Body of pancreas (tissue), 4 donors: Measurements from ENCODE around the gene SH2D3A. TPM values are rescaled to one million over a fixed set of nuclear protein-coding genes. Genes with fewer than 3 reads are reported as not detected.
"Not testable (repeated sequence)": the region's sequence is repeated elsewhere in the genome, so short reads cannot be mapped to it uniquely, and the experiment has no call there.

ENCODE experiments used
- ATAC-seq: fragments of 150-250 bp; one replicate; pipeline ENCODE4 v1.9.1; 2016
- DNase-seq, 4 donors: peaks; one replicate each; pipeline ENCODE4 v3.0.0-alpha.2; 2019
- H3K27ac ChIP-seq, 4 donors: fragments of 200-600 bp; sonication (generic); 1 replicate in 3 of 4; 2 replicates in 1 of 4; pipeline versions ENCODE4 v1.5.1 to v1.6.1; 2016 to 2019; ENCODE audit warnings: mild to moderate bottlenecking in 1 of 4, mixed read lengths in 1 of 4, moderate library complexity in 1 of 4
- H3K27me3 ChIP-seq, 2 donors: fragments of 200-600 bp; sonication (generic); one replicate each; pipeline ENCODE4 v1.6.0; 2016; ENCODE audit warnings: mild to moderate bottlenecking in 1 of 2
- H3K36me3 ChIP-seq, 2 donors: fragments of 200-600 bp; sonication (generic); replicated peaks in 1 of 2; 2 replicates each; pipeline ENCODE4 v1.5.1; 2016; ENCODE audit warnings: low read depth in 2 of 2; ENCODE audit not compliant: insufficient read depth in 1 of 2
- H3K4me1 ChIP-seq: fragments of 200-600 bp; sonication (generic); one replicate; pipeline ENCODE4 v1.6.0; 2016
- H3K4me3 ChIP-seq, 2 donors: fragments of 200-600 bp; sonication (generic); 1 replicate in 1 of 2; 2 replicates in 1 of 2; pipeline ENCODE4 v1.5.1; 2016 to 2019
- H3K9me3 ChIP-seq, 3 donors: fragments of 200-600 bp; sonication (generic); 1 replicate in 2 of 3; 2 replicates in 1 of 3; pipeline ENCODE4 v1.5.1; 2016
- CTCF ChIP-seq, 7 experiments: fragments of 450-650 bp in 4 of 7; fragments of 200-600 bp in 3 of 7; sonication (generic) in 3 of 7; IDR thresholded peaks; one replicate each; pipeline ENCODE4 v1.5.1; 2016 to 2019; ENCODE audit warnings: antibody characterized with exemption in 7 of 7
- POLR2A ChIP-seq, 3 donors: fragments of 450-650 bp; IDR thresholded peaks; one replicate each; pipeline ENCODE4 v1.6.1; 2016; ENCODE audit warnings: antibody characterized with exemption in 3 of 3, mild to moderate bottlenecking in 2 of 3
- WGBS, 2 donors: methylation state at CpG; one replicate each; pipeline ENCODE4 v1.1.5; 2017; 5-methylcytosine and 5-hydroxymethylcytosine counted together
- intact Hi-C: fragments of 100-400 bp; cut with DNase I; formaldehyde crosslinking; loops from one replicate; pipeline ENCODE4 v1.15.1; 2023
- total RNA-seq, 2 donors: library from RNA; depleted of rRNA; stranded (reverse); fragments of >200 nt; gene quantifications; one replicate each; pipeline ENCODE4 v1.1.0, GENCODE V29; 2016

SH2D3A gene
- total RNA-seq, 2 donors from 2014 or later, result 18.4 to 60.0 TPM

GRCh38 chr19:6779206-6779605 is 12.0 kb upstream of the SH2D3A start:
- no peak overlapping the region for H3K27ac ChIP-seq
- no peak for DNase-seq
- TF ChIP-seq POLR2A (IDR thresholded peaks at IDR 0.05) (no peak), CTCF (IDR thresholded peaks at IDR 0.05) (no peak)
- H3K27me3 ChIP-seq, result no peaks in the 10 kb centered on the region
- no peaks in the 10 kb centered on the region for H3K9me3 ChIP-seq
- H3K4me3 ChIP-seq, result no peak overlapping the region
- ATAC-seq, result no peak
- 53 to 76% methylated on average over 3 to 4 of the region's 4 CpGs for WGBS, 2 donors
- H3K4me1 ChIP-seq, result no peaks in the 10 kb centered on the region
- no peaks in the 10 kb centered on the region for H3K36me3 ChIP-seq
- intact Hi-C loops, result loop anchor here (10.0 kb wide), 1 partner anchor 86 kb away; no protein-coding TSS in a partner anchor

- DNase-seq, result no peak
- intact Hi-C loops, result loop anchor here (10.0 kb wide), 1 partner anchor 86 kb away; no protein-coding TSS in a partner anchor
- no peak overlapping the region for H3K4me3 ChIP-seq
- H3K4me1 ChIP-seq, result no peaks in the 10 kb centered on the region
- H3K9me3 ChIP-seq, result no peaks in the 10 kb centered on the region
- no peaks in the 10 kb centered on the region for H3K36me3 ChIP-seq
- TF ChIP-seq POLR2A (IDR thresholded peaks at IDR 0.05) (no peak), CTCF (IDR thresholded peaks at IDR 0.05) (no peak)
- H3K27me3 ChIP-seq, result no peaks in the 10 kb centered on the region
- WGBS, 2 donors, result 69 to 73% methylated on average over 4 of the region's 4 CpGs
- ATAC-seq, result no peak
- H3K27ac ChIP-seq, result no peak overlapping the region
Measured at GRCh38 chr19:6778386-6778785, 11.2 kb upstream of the SH2D3A start.

- ATAC-seq (no peak), DNase-seq (no peak)
- Histone ChIP-seq H3K4me3 (no peak overlapping the region), H3K27me3 (no peaks in the 10 kb centered on the region), H3K4me1 (no peaks in the 10 kb centered on the region), H3K9me3 (no peaks in the 10 kb centered on the region), H3K27ac (no peak overlapping the region), H3K36me3 (no peaks in the 10 kb centered on the region)
- WGBS, 2 donors, result 74 to 83% methylated on average over 2 of the region's 2 CpGs
- TF ChIP-seq POLR2A (IDR thresholded peaks at IDR 0.05), result no peak
- no peak for TF ChIP-seq CTCF (IDR thresholded peaks at IDR 0.05)
- intact Hi-C loops, result loop anchor here (10.0 kb wide), 1 partner anchor 87 kb away; no protein-coding TSS in a partner anchor
Measured at GRCh38 chr19:6777434-6777833, 10.2 kb upstream of the SH2D3A start.

DNA sequence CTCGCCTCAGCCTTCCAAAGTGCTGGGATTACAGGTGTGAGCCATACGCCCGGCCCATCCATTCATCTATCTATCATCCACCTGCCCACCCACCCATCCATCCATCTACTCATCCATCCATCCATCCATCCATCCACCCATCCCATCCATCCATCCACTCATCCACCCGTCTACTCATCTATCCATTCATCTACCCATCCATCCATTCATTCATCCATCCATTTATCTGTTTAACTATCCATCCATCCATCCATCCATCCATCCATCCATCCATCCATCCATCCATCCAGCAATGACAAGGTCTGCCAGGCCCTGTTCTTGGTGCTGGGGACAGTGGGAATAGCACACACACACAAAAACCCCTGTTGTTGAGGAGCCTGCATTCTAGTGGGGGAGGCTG is 9.8 kb upstream of the SH2D3A start:
- no peak overlapping the region for H3K27ac ChIP-seq
- intact Hi-C loops, result loop anchor here (10.0 kb wide), 1 partner anchor 88 kb away; no protein-coding TSS in a partner anchor
- no peak for DNase-seq
- 77 to 90% methylated on average over 4 of the region's 4 CpGs for WGBS, 2 donors
- H3K36me3 ChIP-seq, result no peaks in the 10 kb centered on the region
- H3K4me3 ChIP-seq, result no peak overlapping the region
- no peak for TF ChIP-seq POLR2A (IDR thresholded peaks at IDR 0.05)
- no peak for TF ChIP-seq CTCF (IDR thresholded peaks at IDR 0.05)
- ATAC-seq, result no peak
- H3K9me3 ChIP-seq, result no peaks in the 10 kb centered on the region
- H3K4me1 ChIP-seq, result no peaks in the 10 kb centered on the region
- H3K27me3 ChIP-seq, result no peaks in the 10 kb centered on the region

DNA sequence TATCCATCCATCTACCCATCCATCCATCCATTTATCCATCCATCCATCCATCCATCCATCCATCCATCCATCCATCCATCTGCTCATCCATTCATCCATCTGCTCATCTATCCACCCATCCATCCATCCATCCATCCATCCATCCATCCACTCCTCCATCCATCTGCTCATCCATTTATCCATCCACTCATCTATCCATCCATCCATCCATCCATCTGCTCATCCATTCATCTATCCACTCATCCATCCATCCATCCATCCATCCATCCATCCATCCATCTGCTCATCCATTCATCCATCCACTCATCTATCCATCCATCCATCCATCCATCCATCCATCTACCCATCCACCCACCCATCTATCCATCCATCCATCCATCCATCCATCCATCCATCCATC is 8.8 kb upstream of the SH2D3A start:
- ATAC-seq, H3K4me1 ChIP-seq, H3K4me3 ChIP-seq, H3K36me3 ChIP-seq, H3K9me3 ChIP-seq, H3K27me3 ChIP-seq, DNase-seq, H3K27ac ChIP-seq: not testable (repeated sequence)
- intact Hi-C loops, result loop anchor here (10.0 kb wide), 1 partner anchor 89 kb away; no protein-coding TSS in a partner anchor
